ENCODE data around the gene ADAM29.

GRCh38 chr4:174973336-174973735 lies 55.2 kb downstream of the ADAM29 start:
- TF ChIP-seq POLR2A (IDR thresholded peaks at IDR 0.05) (no peak), CTCF (IDR thresholded peaks at IDR 0.05) (no peak)
